Mesenchymal stem cell (in vitro differentiated cells and primary cell): ENCODE measurements around the gene FAIM2.

Source experiments
- DNase-seq: peaks from one replicate; pipeline ENCODE4 v3.0.0-alpha.2; 2013
- H2AFZ ChIP-seq: one replicate; pipeline ENCODE4 v1.6.1; 2013; ENCODE audit warnings: low read depth, mild to moderate bottlenecking, control low read depth, inconsistent platforms, low read length, moderate library complexity
- H2AK5ac ChIP-seq: 2 replicates; pipeline ENCODE4 v1.6.1; 2013; ENCODE audit warnings: low read length, moderate library complexity, mild to moderate bottlenecking, inconsistent platforms; ENCODE audit not compliant: severe bottlenecking
- H2BK120ac ChIP-seq: one replicate; pipeline ENCODE4 v1.6.1; 2013; ENCODE audit warnings: low read depth, mild to moderate bottlenecking, inconsistent platforms, low read length, moderate library complexity
- H2BK12ac ChIP-seq, 2 experiments: one replicate each; pipeline ENCODE4 v1.6.1; 2013; ENCODE audit warnings: inconsistent platforms in 2 of 2, low read length in 2 of 2, mild to moderate bottlenecking in 2 of 2, moderate library complexity in 2 of 2, control low read depth in 1 of 2
- H2BK15ac ChIP-seq: one replicate; pipeline ENCODE4 v1.6.1; 2013; ENCODE audit warnings: mild to moderate bottlenecking, low read depth, inconsistent platforms; ENCODE audit not compliant: poor library complexity, severe bottlenecking
- H2BK5ac ChIP-seq: 2 replicates; pipeline ENCODE4 v1.6.1; 2013; ENCODE audit warnings: low read depth, mild to moderate bottlenecking, low read length, control low read depth, inconsistent platforms; ENCODE audit not compliant: poor library complexity, severe bottlenecking
- H3K14ac ChIP-seq, 2 experiments: one replicate each; pipeline ENCODE4 v1.6.1; 2013; ENCODE audit warnings: inconsistent platforms in 2 of 2, low read length in 2 of 2, control low read depth in 1 of 2, mild to moderate bottlenecking in 1 of 2, moderate library complexity in 1 of 2
- H3K18ac ChIP-seq, 2 experiments: one replicate each; pipeline ENCODE4 v1.6.1; 2013; ENCODE audit warnings: inconsistent platforms in 2 of 2, low read length in 2 of 2, control low read depth in 1 of 2, low read depth in 1 of 2, mild to moderate bottlenecking in 1 of 2
- H3K23ac ChIP-seq, 2 experiments: one replicate each; pipeline ENCODE4 v1.6.1; 2013; ENCODE audit warnings: inconsistent platforms in 2 of 2, low read length in 2 of 2, mild to moderate bottlenecking in 2 of 2, moderate library complexity in 2 of 2, control low read depth in 1 of 2
- H3K27ac ChIP-seq: 2 replicates; pipeline ENCODE4 v1.5.1; 2013; ENCODE audit warnings: mild to moderate bottlenecking, moderate library complexity, low read length, control low read depth, inconsistent platforms; ENCODE audit not compliant: poor library complexity, severe bottlenecking
- H3K27me3 ChIP-seq, 2 experiments: 2 replicates each; pipeline versions ENCODE4 v1.6.1 to v1.7.0; 2013; ENCODE audit warnings: low read length in 2 of 2, mild to moderate bottlenecking in 2 of 2, moderate library complexity in 2 of 2, control low read depth in 1 of 2, inconsistent platforms in 1 of 2; ENCODE audit not compliant: control insufficient read depth in 1 of 2, insufficient read depth in 1 of 2
- H3K36me3 ChIP-seq, 2 experiments: 2 replicates each; pipeline versions ENCODE4 v1.6.1 to v1.7.0; 2013; ENCODE audit warnings: low read length in 2 of 2, control low read depth in 1 of 2, inconsistent platforms in 1 of 2, low read depth in 1 of 2, mild to moderate bottlenecking in 1 of 2; ENCODE audit not compliant: insufficient read depth in 2 of 2, control insufficient read depth in 1 of 2
- H3K4ac ChIP-seq, 2 experiments: one replicate each; pipeline ENCODE4 v1.6.1; 2013; ENCODE audit warnings: inconsistent platforms in 2 of 2, low read length in 2 of 2, mild to moderate bottlenecking in 2 of 2, moderate library complexity in 2 of 2, control low read depth in 1 of 2, low read depth in 1 of 2
- H3K4me1 ChIP-seq: 2 replicates; pipeline ENCODE4 v1.6.1; 2013; ENCODE audit warnings: low read depth, low read length, control low read depth; ENCODE audit not compliant: control insufficient read depth, insufficient read depth
- H3K4me2 ChIP-seq: 2 replicates; pipeline ENCODE4 v1.6.1; 2013; ENCODE audit warnings: low read length, mild to moderate bottlenecking, inconsistent platforms; ENCODE audit not compliant: poor library complexity, severe bottlenecking
- H3K4me3 ChIP-seq, 2 experiments: 2 replicates each; pipeline versions ENCODE4 v1.5.1 to v1.7.0; 2013; ENCODE audit warnings: low read length in 2 of 2, mild to moderate bottlenecking in 2 of 2, control low read depth in 1 of 2, low read depth in 1 of 2; ENCODE audit not compliant: insufficient read depth in 1 of 2
- H3K79me1 ChIP-seq: replicated peaks from 2 replicates; pipeline ENCODE4 v1.6.1; 2013; ENCODE audit warnings: mild to moderate bottlenecking, control low read depth, low read length, inconsistent platforms; ENCODE audit not compliant: poor library complexity, severe bottlenecking
- H3K9ac ChIP-seq: 2 replicates; pipeline ENCODE4 v1.7.0; 2013; ENCODE audit warnings: mild to moderate bottlenecking, low read length, moderate library complexity
- H3K9me3 ChIP-seq: 2 replicates; pipeline ENCODE4 v1.7.0; 2013; ENCODE audit warnings: mild to moderate bottlenecking, low read length; ENCODE audit not compliant: control insufficient read depth
- H4K8ac ChIP-seq: one replicate; pipeline ENCODE4 v1.6.1; 2013; ENCODE audit warnings: inconsistent platforms, mild to moderate bottlenecking, low read length, moderate library complexity
- H4K91ac ChIP-seq: one replicate; pipeline ENCODE4 v1.6.1; 2013; ENCODE audit warnings: mild to moderate bottlenecking, low read length, inconsistent platforms
- WGBS: methylation state at CpG from one replicate; pipeline ENCODE4 v1.1.7; 2013; ENCODE audit warnings: mixed read lengths; 5-methylcytosine and 5-hydroxymethylcytosine counted together

The FAIM2 gene

DNA sequence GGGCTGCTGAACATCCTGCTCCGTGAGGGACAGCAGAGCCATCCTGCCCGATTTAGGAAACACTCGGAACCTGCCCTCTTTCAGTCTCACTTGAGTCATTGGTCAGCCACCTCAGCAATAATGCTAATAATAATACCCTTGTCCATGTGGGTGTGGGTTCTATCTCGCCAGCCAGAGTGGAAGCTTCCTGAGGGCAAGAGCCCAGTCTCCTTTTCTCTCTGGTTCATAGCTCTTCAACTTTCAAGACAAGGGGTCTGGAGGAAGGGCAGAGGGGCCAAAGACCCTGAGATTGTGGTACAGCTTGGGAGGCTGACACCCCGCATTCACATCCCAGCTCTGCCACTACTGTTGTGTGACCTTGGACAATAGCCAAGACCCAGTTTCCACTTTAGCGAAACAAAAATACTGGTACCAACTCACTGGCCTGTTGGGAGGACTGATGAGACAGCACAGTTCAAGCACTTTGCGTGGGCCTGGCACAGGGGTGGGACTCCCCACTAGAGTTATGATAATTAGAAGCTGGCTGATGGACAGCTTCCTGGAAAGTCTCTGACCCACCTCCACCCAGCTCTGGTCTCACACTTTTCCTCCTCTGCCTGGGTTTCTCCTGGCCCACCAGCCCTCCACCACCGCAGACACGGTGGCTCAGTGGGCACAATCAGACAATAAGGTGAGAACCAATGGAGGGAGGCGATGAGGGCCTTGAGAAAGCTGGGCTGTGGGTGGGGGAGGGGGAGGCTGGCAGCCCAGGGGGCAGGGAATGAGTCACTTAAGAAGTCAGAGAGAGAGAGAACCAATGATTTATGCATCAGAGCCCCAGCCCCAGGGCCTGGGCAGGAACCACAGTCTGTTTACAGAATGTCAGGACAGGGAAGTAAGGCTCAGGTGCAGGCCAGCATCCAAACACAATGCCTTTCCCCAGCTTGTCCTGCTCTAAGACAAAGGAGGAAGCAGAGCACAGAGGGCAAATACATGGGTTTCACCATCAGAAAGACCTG, 9.6 kb downstream of the FAIM2 start:
- H3K4me2 ChIP-seq: no peak overlapping the region

DNA sequence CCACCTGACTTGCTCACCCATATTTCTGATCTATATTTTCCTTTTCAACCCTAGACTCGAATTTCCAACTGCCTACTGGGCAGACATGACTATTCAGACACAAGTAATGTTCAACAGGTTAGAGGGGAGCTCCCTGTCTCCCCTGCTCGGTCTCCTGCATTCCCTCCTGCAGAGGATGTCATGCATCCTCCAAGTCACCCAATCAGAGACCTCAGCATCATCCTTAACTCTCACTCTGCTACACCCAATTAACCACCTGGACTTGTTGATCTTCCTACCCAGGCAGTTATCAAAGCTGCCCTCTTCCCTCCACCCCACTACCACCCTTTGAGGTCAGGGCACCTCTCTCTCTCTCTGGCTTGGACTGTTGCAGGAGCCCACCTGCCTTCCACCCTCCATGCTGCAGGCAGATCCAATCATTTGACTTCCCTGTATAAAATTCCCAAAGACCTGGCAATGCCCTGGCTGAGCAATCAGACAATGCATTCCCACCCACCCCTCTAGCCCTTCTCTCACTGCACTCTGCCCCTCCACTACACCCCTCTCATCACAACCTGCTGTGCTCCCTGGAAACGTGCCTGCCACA, 10.9 kb downstream of the FAIM2 start:
- Histone ChIP-seq H3K27ac (no peak overlapping the region), H3K9ac (no peak overlapping the region), H4K8ac (no peak overlapping the region), H2BK5ac (no peak overlapping the region), H4K91ac (no peak overlapping the region), H3K4me2 (no peak overlapping the region), H3K9me3 (no peaks in the 10 kb centered on the region), H3K23ac (no peak overlapping the region), H2AK5ac (no peak overlapping the region), H2BK12ac (no peak overlapping the region), H3K4me1 (peaks cover 9% of the 10 kb centered on the region), H3K14ac (peak overlapping the region in 1 of 2 experiments; percentile 72), H2AFZ (no peak overlapping the region), H2BK15ac (no peak overlapping the region), H3K79me1 (no peaks in the 10 kb centered on the region), H3K4me3 (no peak overlapping the region), H3K36me3 (no peaks in the 10 kb centered on the region), H3K27me3 (peaks cover 0 to 83% of the 10 kb centered on the region in 2 experiments), H2BK120ac (no peak overlapping the region), H3K18ac (no peak overlapping the region), H3K4ac (no peak overlapping the region)
- no peak for DNase-seq
- WGBS: 70% methylated on average over 3 of the region's 3 CpGs

More for the DNA sequence above, 9.6 kb downstream of the FAIM2 start:
- WGBS: 90% methylated on average over 10 of the region's 10 CpGs
- Histone ChIP-seq H2AK5ac (no peak overlapping the region), H2BK120ac (peak overlapping the region; percentile 57), H2BK5ac (no peak overlapping the region), H3K79me1 (no peaks in the 10 kb centered on the region), H2BK15ac (no peak overlapping the region), H3K18ac (peak overlapping the region; percentile 47 to 55), H3K9ac (no peak overlapping the region), H4K8ac (peak overlapping the region; percentile 29), H3K4me1 (peaks cover 9% of the 10 kb centered on the region), H2AFZ (no peak overlapping the region), H3K23ac (no peak overlapping the region), H3K14ac (no peak overlapping the region), H3K4me3 (no peak overlapping the region), H3K27ac (no peak overlapping the region), H4K91ac (peak overlapping the region; percentile 74), H3K27me3 (peaks cover under 1 to 78% of the 10 kb centered on the region in 2 experiments), H3K36me3 (no peaks in the 10 kb centered on the region), H2BK12ac (peak overlapping the region in 1 of 2 experiments; percentile 12), H3K4ac (no peak overlapping the region), H3K9me3 (no peaks in the 10 kb centered on the region)
- DNase-seq: peak; percentile 42

DNA sequence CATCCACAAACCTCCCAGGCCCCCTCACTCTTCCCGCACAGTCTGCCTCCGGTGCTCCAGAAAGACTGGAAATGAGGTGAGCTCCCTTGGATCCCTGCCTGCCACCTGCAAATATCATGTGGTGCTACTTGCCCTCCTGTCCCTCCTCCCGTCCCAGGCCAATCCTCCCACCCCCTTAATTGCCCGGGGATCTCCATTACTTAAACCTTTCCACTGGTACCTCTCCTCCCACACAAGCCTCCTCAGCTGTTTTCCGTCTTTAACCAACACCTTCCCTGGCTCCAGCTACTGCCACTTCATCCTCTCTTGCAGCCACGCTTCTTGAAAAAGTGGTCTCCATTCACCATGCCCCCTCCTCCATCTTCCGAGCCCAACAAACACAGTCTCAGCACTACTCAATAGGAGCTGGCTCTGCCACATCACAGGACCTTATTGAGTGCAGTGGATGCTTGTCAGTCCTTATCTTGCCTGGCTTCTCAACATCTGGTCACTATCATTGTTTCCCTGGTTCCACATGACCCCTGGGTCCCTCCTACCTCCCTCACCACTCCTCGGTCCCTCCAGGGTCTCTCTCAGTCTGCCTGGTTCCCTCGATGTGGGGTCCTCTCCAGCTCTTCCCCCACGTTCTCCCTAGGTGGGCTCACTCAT, 11.5 kb downstream of the FAIM2 start:
- Histone ChIP-seq H4K8ac (no peak overlapping the region), H2AK5ac (no peak overlapping the region), H3K9ac (no peak overlapping the region), H3K23ac (no peak overlapping the region), H2BK120ac (no peak overlapping the region), H3K14ac (peak overlapping the region in 1 of 2 experiments; percentile 18), H3K9me3 (no peaks in the 10 kb centered on the region), H3K4me3 (no peak overlapping the region), H3K18ac (no peak overlapping the region), H4K91ac (no peak overlapping the region), H3K4ac (no peak overlapping the region), H2BK15ac (no peak overlapping the region), H2AFZ (no peak overlapping the region), H2BK12ac (no peak overlapping the region), H3K27ac (no peak overlapping the region), H2BK5ac (no peak overlapping the region), H3K27me3 (peaks cover 0 to 83% of the 10 kb centered on the region in 2 experiments), H3K79me1 (no peaks in the 10 kb centered on the region), H3K36me3 (peaks cover 0 to 2% of the 10 kb centered on the region in 2 experiments), H3K4me2 (no peak overlapping the region), H3K4me1 (peaks cover 10% of the 10 kb centered on the region)
- no peak for DNase-seq
- 77% methylated on average over 10 of the region's 10 CpGs for WGBS

DNA sequence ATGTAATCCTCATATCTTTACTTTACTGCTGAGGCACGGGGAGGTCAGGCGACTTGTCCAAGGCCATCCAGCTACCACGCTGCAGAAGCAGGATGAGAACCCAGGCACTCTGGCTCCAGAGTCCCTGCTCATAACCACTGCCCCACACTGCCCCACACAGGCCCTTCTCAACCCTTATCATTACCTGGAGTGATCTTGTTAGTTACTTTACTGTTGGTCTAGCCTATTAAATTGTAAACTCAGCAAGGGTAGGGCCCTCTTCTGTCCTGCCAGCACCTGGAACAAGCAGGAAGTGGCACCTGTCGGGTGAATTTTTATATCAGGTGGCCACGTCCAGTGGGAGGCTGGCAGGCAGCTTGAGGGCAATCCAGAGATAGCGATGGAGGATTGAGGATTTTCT, 12.2 kb downstream of the FAIM2 start:
- Histone ChIP-seq H2AFZ (no peak overlapping the region), H3K9ac (no peak overlapping the region), H3K27ac (no peak overlapping the region), H2AK5ac (no peak overlapping the region), H2BK15ac (no peak overlapping the region), H3K27me3 (peaks cover 0 to 80% of the 10 kb centered on the region in 2 experiments), H3K4me3 (no peak overlapping the region), H3K36me3 (peaks cover 0 to 7% of the 10 kb centered on the region in 2 experiments), H3K4ac (no peak overlapping the region), H3K18ac (no peak overlapping the region), H3K14ac (no peak overlapping the region), H3K79me1 (no peaks in the 10 kb centered on the region), H3K4me1 (peaks cover 7% of the 10 kb centered on the region), H3K4me2 (no peak overlapping the region), H3K23ac (no peak overlapping the region), H2BK12ac (no peak overlapping the region), H2BK5ac (no peak overlapping the region), H3K9me3 (no peaks in the 10 kb centered on the region), H4K8ac (no peak overlapping the region), H4K91ac (no peak overlapping the region), H2BK120ac (no peak overlapping the region)
- WGBS: 60% methylated on average over 5 of the region's 6 CpGs
- DNase-seq: no peak
